ENCODE data around the gene MXI1.
"Not testable (repeated sequence)": the region's sequence is repeated elsewhere in the genome, so short reads cannot be mapped to it uniquely, and the experiment has no call there.

GRCh38 chr10:110249489-110249888 is 42.1 kb downstream of the MXI1 start:
- not testable (repeated sequence) for TF ChIP-seq CTCF (conservative IDR thresholded peaks at IDR 0.05); ZFX (IDR thresholded peaks at IDR 0.05)
